Activated T-helper 1 cell treated with Interleukin-2 at 50 U/mL for 16 hours (primary cell): ENCODE measurements around the gene NOXA1.

Experiments
- DNase-seq: peaks from one replicate; pipeline ENCODE4 v3.0.0-alpha.2; 2020; ENCODE audit warnings: low read depth

NOXA1 gene

GRCh38 chr9:137427454-137428310 is 4.5 kb downstream of the NOXA1 start:
- no peak for DNase-seq

GRCh38 chr9:137428311-137428630 is 5.1 kb downstream of the NOXA1 start:
- DNase-seq, result no peak

DNA sequence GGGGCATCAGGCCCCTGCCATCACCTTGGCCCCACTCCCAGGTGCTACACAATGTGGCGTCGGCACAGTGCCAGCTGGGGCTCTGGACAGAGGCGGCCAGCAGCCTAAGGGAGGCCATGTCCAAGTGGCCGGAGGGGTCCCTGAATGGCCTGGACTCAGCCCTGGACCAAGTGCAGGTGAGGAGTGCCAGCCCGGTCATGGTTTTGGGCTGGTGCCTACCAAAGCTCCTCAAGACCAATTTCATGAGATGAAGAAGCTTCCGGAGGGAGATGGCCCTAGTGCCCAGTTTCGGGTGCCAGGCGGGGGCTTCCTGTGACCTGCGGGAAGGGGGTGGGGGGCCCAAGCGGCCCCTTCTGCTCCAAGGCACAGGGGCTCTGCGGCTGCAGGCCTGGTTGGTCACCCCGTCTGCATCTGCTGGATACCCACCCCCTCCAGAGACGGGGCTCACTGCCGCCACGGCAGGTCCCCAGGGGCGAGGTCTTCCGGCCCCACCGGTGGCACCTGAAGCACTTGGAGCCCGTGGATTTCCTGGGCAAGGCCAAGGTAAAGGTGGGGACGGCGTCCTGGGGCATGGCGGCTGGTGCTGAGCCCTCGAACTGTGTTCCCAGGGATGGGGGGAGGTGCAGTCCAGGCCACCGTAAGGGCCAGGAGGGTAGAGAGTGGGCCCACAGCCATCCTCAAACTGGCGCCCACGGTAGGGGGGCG is 5.8 kb downstream of the NOXA1 start:
- no peak for DNase-seq

- DNase-seq, result no peak
Observed at GRCh38 chr9:137429546-137429890, 6.3 kb downstream of the NOXA1 start.

DNA sequence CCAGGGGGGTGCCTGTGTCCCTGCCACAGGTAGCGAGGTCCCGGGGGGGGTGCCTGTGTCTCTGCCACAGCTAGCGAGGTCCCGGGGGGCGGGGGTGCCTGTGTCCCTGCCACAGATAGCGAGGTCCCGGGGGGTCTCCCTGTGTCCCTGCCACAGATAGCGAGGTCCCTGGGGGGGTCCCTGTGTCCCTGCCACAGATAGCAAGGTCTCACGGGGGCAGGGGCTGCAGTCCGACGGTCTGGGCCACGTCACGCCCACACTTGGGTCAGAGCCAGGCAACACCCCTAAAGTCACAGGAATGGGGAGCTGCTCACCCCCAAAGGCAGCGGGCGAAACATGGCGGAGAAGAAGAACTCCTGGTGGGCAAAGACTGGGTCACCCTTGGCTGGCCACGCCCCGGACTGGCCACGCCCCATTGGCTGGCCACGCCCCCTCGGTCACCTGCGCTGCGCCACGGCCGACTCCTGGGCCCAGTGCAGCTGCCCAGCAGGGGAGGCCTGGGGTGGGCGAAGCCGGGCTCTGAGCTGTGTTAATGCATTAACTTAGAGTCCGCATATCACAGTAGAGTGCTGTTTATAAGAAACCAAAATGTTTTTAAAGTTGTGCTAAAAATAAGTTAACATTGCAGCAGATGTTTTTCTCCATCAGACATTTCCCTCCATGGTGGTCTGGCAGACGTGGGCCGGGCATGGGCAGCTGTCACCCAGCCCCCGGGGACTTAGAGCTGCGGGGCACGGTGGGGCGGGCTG is 7.0 kb downstream of the NOXA1 start:
- DNase-seq, result no peak

- no peak for DNase-seq
Observed at GRCh38 chr9:137430723-137431415, 7.7 kb downstream of the NOXA1 start.

GRCh38 chr9:137431416-137431931 is 8.3 kb downstream of the NOXA1 start:
- DNase-seq, result no peak

- DNase-seq, result no peak
Observed at GRCh38 chr9:137432687-137433348, 9.6 kb downstream of the NOXA1 start.

DNA sequence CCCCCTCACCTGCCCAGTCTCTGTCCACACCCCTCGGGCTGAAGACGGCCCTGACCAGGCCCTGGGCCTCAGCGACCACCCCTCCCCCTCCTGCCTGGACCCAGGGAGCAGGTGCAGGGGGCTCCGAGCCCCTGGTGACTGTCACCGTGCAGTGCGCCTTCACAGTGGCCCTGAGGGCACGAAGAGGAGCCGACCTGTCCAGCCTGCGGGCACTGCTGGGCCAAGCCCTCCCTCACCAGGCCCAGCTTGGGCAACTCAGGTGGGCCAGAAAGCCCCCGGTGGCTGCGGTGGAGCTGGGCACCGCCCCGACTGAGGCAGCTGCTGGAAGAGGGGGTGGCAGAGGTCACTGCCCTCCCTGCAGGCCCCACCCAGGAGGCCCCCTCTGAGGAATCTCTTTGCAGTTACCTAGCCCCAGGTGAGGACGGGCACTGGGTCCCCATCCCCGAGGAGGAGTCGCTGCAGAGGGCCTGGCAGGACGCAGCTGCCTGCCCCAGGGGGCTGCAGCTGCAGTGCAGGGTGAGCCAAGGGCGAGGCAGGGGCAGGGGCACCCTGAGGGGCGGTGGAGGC is 10.2 kb downstream of the NOXA1 start:
- no peak for DNase-seq

DNA sequence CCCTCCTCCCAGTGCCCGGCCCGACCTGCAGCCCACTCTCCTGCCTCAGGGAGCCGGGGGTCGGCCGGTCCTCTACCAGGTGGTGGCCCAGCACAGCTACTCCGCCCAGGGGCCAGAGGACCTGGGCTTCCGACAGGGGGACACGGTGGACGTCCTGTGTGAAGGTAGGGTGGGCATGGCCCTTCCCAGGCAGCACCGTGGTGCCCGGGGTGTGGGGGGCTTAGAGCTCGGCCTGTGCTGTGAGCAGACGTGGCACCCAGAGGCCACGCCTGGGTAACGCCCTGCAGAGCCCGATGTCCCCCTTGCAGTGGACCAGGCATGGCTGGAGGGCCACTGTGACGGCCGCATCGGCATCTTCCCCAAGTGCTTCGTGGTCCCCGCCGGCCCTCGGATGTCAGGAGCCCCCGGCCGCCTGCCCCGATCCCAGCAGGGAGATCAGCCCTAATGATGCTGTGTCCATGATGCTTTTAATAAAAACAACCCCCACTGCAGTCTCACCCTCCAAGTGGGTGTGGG is 10.8 kb downstream of the NOXA1 start:
- DNase-seq, result no peak

GRCh38 chr9:137434498-137435380 is 11.5 kb downstream of the NOXA1 start:
- no peak for DNase-seq

GRCh38 chr9:137435381-137435891 is 12.2 kb downstream of the NOXA1 start:
- no peak for DNase-seq

GRCh38 chr9:137435980-137436760 is 13.0 kb downstream of the NOXA1 start:
- no peak for DNase-seq

GRCh38 chr9:137436761-137437600 is 13.8 kb downstream of the NOXA1 start:
- no peak for DNase-seq

DNA sequence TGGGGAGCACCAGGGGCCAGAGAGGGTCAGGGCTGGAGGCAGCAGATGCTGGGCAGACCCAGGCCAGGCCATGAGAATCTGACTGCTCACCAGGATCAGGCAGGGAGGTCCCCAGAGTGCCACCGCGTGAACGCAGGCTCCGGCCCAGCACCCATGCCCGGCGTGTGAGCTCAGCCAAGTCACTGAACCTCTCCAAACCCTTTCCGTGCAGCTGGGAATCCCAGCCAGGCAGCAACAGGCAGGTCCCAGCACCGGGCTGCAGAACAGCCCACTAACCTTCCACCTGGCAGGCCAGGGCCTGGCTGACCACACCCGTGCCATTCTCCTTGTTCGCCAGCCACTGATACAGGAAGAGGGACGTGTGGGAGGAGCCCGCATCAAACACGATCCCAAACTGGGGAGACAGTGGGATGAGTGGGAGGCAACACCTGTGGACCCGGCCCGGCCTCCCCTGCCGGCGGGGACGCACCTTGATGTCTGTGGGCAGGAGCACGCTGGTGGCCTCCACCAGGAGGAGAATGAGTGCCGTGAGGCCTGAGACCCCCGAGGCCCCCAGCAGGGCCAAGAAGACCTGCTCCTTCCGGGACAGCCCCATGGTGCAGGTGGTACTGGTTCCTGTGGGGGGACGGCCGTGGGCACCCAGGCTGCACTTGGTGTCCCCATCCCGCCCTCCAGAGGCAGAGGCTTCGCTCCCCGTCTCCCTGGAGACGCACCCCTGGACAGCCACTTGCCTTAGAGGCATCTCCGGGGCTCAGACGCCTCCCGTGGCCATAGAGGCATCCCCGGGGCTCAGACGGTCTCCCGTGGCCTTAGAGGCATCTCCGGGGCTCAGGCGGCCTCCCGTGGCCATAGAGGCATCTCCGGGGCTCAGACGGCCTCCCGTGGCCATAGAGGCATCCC is 14.7 kb downstream of the NOXA1 start:
- no peak for DNase-seq

DNA sequence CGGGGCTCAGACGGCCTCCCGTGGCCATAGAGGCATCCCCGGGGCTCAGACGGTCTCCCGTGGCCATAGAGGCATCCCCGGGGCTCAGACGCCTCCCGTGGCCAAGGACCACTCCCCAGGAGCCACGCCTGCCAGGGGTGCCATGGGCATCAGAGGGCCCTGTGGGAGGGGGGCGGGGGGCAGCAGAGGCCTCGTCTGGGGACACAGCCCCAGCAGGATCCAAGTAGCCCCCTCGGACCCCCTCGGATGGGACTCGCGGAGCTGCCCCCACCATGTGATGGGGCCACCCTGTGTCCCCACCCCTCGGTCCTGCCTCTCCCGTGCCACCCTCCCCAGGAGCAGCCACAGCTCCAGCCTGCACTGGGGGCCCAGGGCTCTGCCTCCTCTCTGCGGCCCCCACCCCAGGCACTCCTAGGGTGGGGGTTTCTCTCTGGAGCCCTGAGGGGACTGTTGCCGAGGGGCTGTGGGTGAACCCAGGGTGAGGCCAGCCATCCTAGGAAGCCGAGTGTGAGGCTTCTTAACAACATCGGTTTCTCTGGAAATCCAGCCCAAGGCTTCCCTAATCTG is 15.5 kb downstream of the NOXA1 start:
- no peak for DNase-seq
